ENCODE data around the gene NTN3.

The NTN3 gene

GRCh38 chr16:2465653-2466415 lies 5.3 kb upstream of the NTN3 start:
- Histone ChIP-seq H4K12ac (ENCODE audit: low read depth, low read length) (no peak overlapping the region), H3K9me3 (ENCODE audit: insufficient read depth, low read depth, low read length) (peaks cover 3% of the 10 kb centered on the region), H3K4me1 (ENCODE audit: control insufficient read depth in 1 of 2, insufficient read depth in 2 of 2, low read length in 2 of 2) (peaks cover 11 to 22% of the 10 kb centered on the region in 2 experiments), H3K4ac (ENCODE audit: low read depth, low read length) (no peak overlapping the region), H4K8ac (ENCODE audit: low read depth, low read length) (no peak overlapping the region), H3K79me1 (ENCODE audit: low read length) (peaks cover 3% of the 10 kb centered on the region), H2BK12ac (ENCODE audit: low read length) (no peak overlapping the region), H2BK5ac (ENCODE audit: low read depth, low read length, poor library complexity) (no peak overlapping the region), H3K36me3 (ENCODE audit: control insufficient read depth in 1 of 2, insufficient read depth in 2 of 2, low read length in 2 of 2) (peaks cover 2 to 9% of the 10 kb centered on the region in 2 experiments), H2AK5ac (ENCODE audit: low read length) (no peak overlapping the region), H3K27ac (ENCODE audit: low read depth, low read length) (no peak overlapping the region), H4K91ac (ENCODE audit: low read depth, low read length) (no peak overlapping the region), H3K23ac (ENCODE audit: low read length) (no peak overlapping the region), H3K18ac (ENCODE audit: low read length) (no peak overlapping the region), H3K4me2 (ENCODE audit: low read length) (no peak overlapping the region), H3K27me3 (ENCODE audit: insufficient read depth, low read length) (peaks cover 28% of the 10 kb centered on the region), H3K9ac (ENCODE audit: low read length) (no peak overlapping the region), H3K4me3 (ENCODE audit: low read depth, low read length) (no peak overlapping the region), H3K14ac (ENCODE audit: low read length) (no peak overlapping the region), H3K79me2 (ENCODE audit: control insufficient read depth, insufficient read depth, low read length, poor library complexity) (peaks cover 3% of the 10 kb centered on the region), H2BK120ac (ENCODE audit: insufficient read depth, low read length, poor library complexity) (no peak overlapping the region), H2AFZ (ENCODE audit: insufficient read depth, low read length, poor library complexity) (no peak overlapping the region)
- no CpG with 5 or more reads among the region's 12 CpGs for WGBS (ENCODE audit: extremely low coverage, insufficient coverage, insufficient read length)
- DNase-seq: peak; percentile 78 to 85

- H3K27ac ChIP-seq (ENCODE audit: low read depth, low read length): no peak overlapping the region
- no peak overlapping the region for H3K18ac ChIP-seq (ENCODE audit: low read length)
- H3K4me1 ChIP-seq (ENCODE audit: control insufficient read depth in 1 of 2, insufficient read depth in 2 of 2, low read length in 2 of 2): peaks cover 16 to 25% of the 10 kb centered on the region in 2 experiments
- no peak overlapping the region for H3K4ac ChIP-seq (ENCODE audit: low read depth, low read length)
- H2BK120ac ChIP-seq (ENCODE audit: insufficient read depth, low read length, poor library complexity): no peak overlapping the region
- H4K12ac ChIP-seq (ENCODE audit: low read depth, low read length): no peak overlapping the region
- peaks cover 35% of the 10 kb centered on the region for H3K27me3 ChIP-seq (ENCODE audit: insufficient read depth, low read length)
- H3K79me1 ChIP-seq (ENCODE audit: low read length): peaks cover 3% of the 10 kb centered on the region
- peaks cover 3% of the 10 kb centered on the region for H3K79me2 ChIP-seq (ENCODE audit: control insufficient read depth, insufficient read depth, low read length, poor library complexity)
- no peak overlapping the region for H2AK5ac ChIP-seq (ENCODE audit: low read length)
- H3K23ac ChIP-seq (ENCODE audit: low read length): no peak overlapping the region
- no peak overlapping the region for H2AFZ ChIP-seq (ENCODE audit: insufficient read depth, low read length, poor library complexity)
- no peak overlapping the region for H4K8ac ChIP-seq (ENCODE audit: low read depth, low read length)
- H3K14ac ChIP-seq (ENCODE audit: low read length): no peak overlapping the region
- H3K36me3 ChIP-seq (ENCODE audit: control insufficient read depth in 1 of 2, insufficient read depth in 2 of 2, low read length in 2 of 2): peaks cover 2 to 9% of the 10 kb centered on the region in 2 experiments
- H4K91ac ChIP-seq (ENCODE audit: low read depth, low read length): no peak overlapping the region
- no peak overlapping the region for H3K4me3 ChIP-seq (ENCODE audit: low read depth, low read length)
- H2BK5ac ChIP-seq (ENCODE audit: low read depth, low read length, poor library complexity): no peak overlapping the region
- DNase-seq: no peak
- no peak overlapping the region for H3K9ac ChIP-seq (ENCODE audit: low read length)
- peaks cover 3% of the 10 kb centered on the region for H3K9me3 ChIP-seq (ENCODE audit: insufficient read depth, low read depth, low read length)
- H2BK12ac ChIP-seq (ENCODE audit: low read length): no peak overlapping the region
- WGBS (ENCODE audit: extremely low coverage, insufficient coverage, insufficient read length): no CpG with 5 or more reads among the region's 29 CpGs
- H3K4me2 ChIP-seq (ENCODE audit: low read length): no peak overlapping the region
These were observed 4.2 kb upstream of the NTN3 start for GRCh38 chr16:2466667-2467527.

- Histone ChIP-seq H3K27ac (ENCODE audit: low read depth, low read length) (no peak overlapping the region), H3K4ac (ENCODE audit: low read depth, low read length) (no peak overlapping the region), H3K79me2 (ENCODE audit: control insufficient read depth, insufficient read depth, low read length, poor library complexity) (peaks cover 3% of the 10 kb centered on the region), H4K91ac (ENCODE audit: low read depth, low read length) (peak overlapping the region; percentile 33), H2BK5ac (ENCODE audit: low read depth, low read length, poor library complexity) (no peak overlapping the region), H4K8ac (ENCODE audit: low read depth, low read length) (peak overlapping the region; percentile 83), H3K18ac (ENCODE audit: low read length) (peak overlapping the region; percentile 75), H3K36me3 (ENCODE audit: control insufficient read depth in 1 of 2, insufficient read depth in 2 of 2, low read length in 2 of 2) (peaks cover 2 to 5% of the 10 kb centered on the region in 2 experiments), H3K4me1 (ENCODE audit: control insufficient read depth in 1 of 2, insufficient read depth in 2 of 2, low read length in 2 of 2) (peaks cover 16 to 25% of the 10 kb centered on the region in 2 experiments), H3K4me2 (ENCODE audit: low read length) (peak overlapping the region; percentile 57), H3K9ac (ENCODE audit: low read length) (peak overlapping the region; percentile 29), H3K14ac (ENCODE audit: low read length) (peak overlapping the region; percentile 77), H3K9me3 (ENCODE audit: insufficient read depth, low read depth, low read length) (peaks cover 3% of the 10 kb centered on the region), H2AK5ac (ENCODE audit: low read length) (no peak overlapping the region), H2BK120ac (ENCODE audit: insufficient read depth, low read length, poor library complexity) (peak overlapping the region; percentile 8), H3K27me3 (ENCODE audit: insufficient read depth, low read length) (peaks cover 43% of the 10 kb centered on the region), H3K4me3 (ENCODE audit: low read depth, low read length) (peak overlapping the region; percentile 29), H4K12ac (ENCODE audit: low read depth, low read length) (peak overlapping the region; percentile 51), H2BK12ac (ENCODE audit: low read length) (no peak overlapping the region), H3K23ac (ENCODE audit: low read length) (no peak overlapping the region), H3K79me1 (ENCODE audit: low read length) (peaks cover 3% of the 10 kb centered on the region), H2AFZ (ENCODE audit: insufficient read depth, low read length, poor library complexity) (peak overlapping the region; percentile 32)
- peak in 1 of 2 donors; percentile 68 for DNase-seq
- WGBS (ENCODE audit: extremely low coverage, insufficient coverage, insufficient read length): no CpG with 5 or more reads among the region's 80 CpGs
These were observed 3.4 kb upstream of the NTN3 start for GRCh38 chr16:2467528-2468232.

- H3K9ac ChIP-seq (ENCODE audit: low read length): no peak overlapping the region
- peaks cover 3% of the 10 kb centered on the region for H3K79me2 ChIP-seq (ENCODE audit: control insufficient read depth, insufficient read depth, low read length, poor library complexity)
- peak overlapping the region; percentile 8 for H2BK120ac ChIP-seq (ENCODE audit: insufficient read depth, low read length, poor library complexity)
- peaks cover 3% of the 10 kb centered on the region for H3K79me1 ChIP-seq (ENCODE audit: low read length)
- H3K36me3 ChIP-seq (ENCODE audit: control insufficient read depth in 1 of 2, insufficient read depth in 2 of 2, low read length in 2 of 2): peaks cover 2 to 4% of the 10 kb centered on the region in 2 experiments
- WGBS (ENCODE audit: extremely low coverage, insufficient coverage, insufficient read length): no CpG with 5 or more reads among the region's 38 CpGs
- H2AK5ac ChIP-seq (ENCODE audit: low read length): no peak overlapping the region
- peaks cover 49% of the 10 kb centered on the region for H3K27me3 ChIP-seq (ENCODE audit: insufficient read depth, low read length)
- peak overlapping the region; percentile 29 for H3K4me3 ChIP-seq (ENCODE audit: low read depth, low read length)
- no peak overlapping the region for H3K4ac ChIP-seq (ENCODE audit: low read depth, low read length)
- H3K18ac ChIP-seq (ENCODE audit: low read length): peak overlapping the region; percentile 75
- H4K12ac ChIP-seq (ENCODE audit: low read depth, low read length): peak overlapping the region; percentile 51
- peak overlapping the region; percentile 57 for H3K4me2 ChIP-seq (ENCODE audit: low read length)
- peak overlapping the region; percentile 33 for H4K91ac ChIP-seq (ENCODE audit: low read depth, low read length)
- H3K27ac ChIP-seq (ENCODE audit: low read depth, low read length): no peak overlapping the region
- no peak overlapping the region for H3K14ac ChIP-seq (ENCODE audit: low read length)
- peaks cover 16 to 26% of the 10 kb centered on the region in 2 experiments for H3K4me1 ChIP-seq (ENCODE audit: control insufficient read depth in 1 of 2, insufficient read depth in 2 of 2, low read length in 2 of 2)
- H4K8ac ChIP-seq (ENCODE audit: low read depth, low read length): peak overlapping the region; percentile 83
- peak in 1 of 2 donors; percentile 43 for DNase-seq
- peak overlapping the region; percentile 32 for H2AFZ ChIP-seq (ENCODE audit: insufficient read depth, low read length, poor library complexity)
- no peak overlapping the region for H2BK5ac ChIP-seq (ENCODE audit: low read depth, low read length, poor library complexity)
- peaks cover 6% of the 10 kb centered on the region for H3K9me3 ChIP-seq (ENCODE audit: insufficient read depth, low read depth, low read length)
- no peak overlapping the region for H2BK12ac ChIP-seq (ENCODE audit: low read length)
- H3K23ac ChIP-seq (ENCODE audit: low read length): no peak overlapping the region
These were observed 2.8 kb upstream of the NTN3 start for GRCh38 chr16:2468233-2468724.
